ENCODE measurements around the gene PCDHGB3. TPM values are rescaled to one million over a fixed set of nuclear protein-coding genes. Genes with fewer than 3 reads are reported as not detected.
"Not testable (repeated sequence)": the region's sequence is repeated elsewhere in the genome, so short reads cannot be mapped to it uniquely, and the experiment has no call there.

PCDHGB3 gene
- 3.0 TPM for total RNA-seq

- no peak for DNase-seq (ENCODE audit: low spot score)
Observed at GRCh38 chr5:141369994-141370848, at the start of gene PCDHGB3. TSS of gene PCDHGB3 (plus strand) at chr5:141370242. CDS start at chr5:141370395, 153 bp downstream.

GRCh38 chr5:141322261-141322660 is 47.8 kb upstream of the PCDHGB3 start:
- DNase-seq (ENCODE audit: low spot score): no peak

- DNase-seq (ENCODE audit: low spot score): peak; percentile 44
Observed at GRCh38 chr5:141326088-141326854, 43.8 kb upstream of the PCDHGB3 start.

- no peak for DNase-seq (ENCODE audit: low spot score)
Observed at GRCh38 chr5:141328231-141328630, 41.8 kb upstream of the PCDHGB3 start.

- no peak for DNase-seq (ENCODE audit: low spot score)
Observed at GRCh38 chr5:141330299-141331080, 39.6 kb upstream of the PCDHGB3 start, which contains the start of gene PCDHGA1. TSS of gene PCDHGA1 (plus strand) at chr5:141330514.

- not testable (repeated sequence) for DNase-seq (ENCODE audit: low spot score)
Observed at GRCh38 chr5:141332571-141332970, 37.5 kb upstream of the PCDHGB3 start.

GRCh38 chr5:141338538-141339306 is 31.3 kb upstream of the PCDHGB3 start, which contains the start of gene PCDHGA2:
TSS of gene PCDHGA2 (plus strand) at chr5:141338760.
- DNase-seq (ENCODE audit: low spot score): no peak

- not testable (repeated sequence) for DNase-seq (ENCODE audit: low spot score)
Observed at GRCh38 chr5:141340781-141341354, 29.2 kb upstream of the PCDHGB3 start.

- DNase-seq (ENCODE audit: low spot score): no peak
Observed at GRCh38 chr5:141342773-141343172, 27.3 kb upstream of the PCDHGB3 start.

GRCh38 chr5:141343242-141343952 is 26.6 kb upstream of the PCDHGB3 start, which contains the start of gene PCDHGA3:
TSS of gene PCDHGA3 (plus strand) at chr5:141343829. CDS start at chr5:141344034, 205 bp downstream.
- no peak for DNase-seq (ENCODE audit: low spot score)

- no peak for DNase-seq (ENCODE audit: low spot score)
Observed at GRCh38 chr5:141343953-141344463, 26.0 kb upstream of the PCDHGB3 start.

GRCh38 chr5:141345327-141345726 is 24.7 kb upstream of the PCDHGB3 start:
- DNase-seq (ENCODE audit: low spot score): no peak

- DNase-seq (ENCODE audit: low spot score): not testable (repeated sequence)
Observed at GRCh38 chr5:141346017-141346416, 24.0 kb upstream of the PCDHGB3 start.

GRCh38 chr5:141349917-141350619 is 20.0 kb upstream of the PCDHGB3 start, which contains the start of gene PCDHGB1:
TSS of gene PCDHGB1 (plus strand) at chr5:141350099. CDS start at chr5:141350261, 162 bp downstream.
- no peak for DNase-seq (ENCODE audit: low spot score)

GRCh38 chr5:141351591-141351990 is 18.5 kb upstream of the PCDHGB3 start:
- no peak for DNase-seq (ENCODE audit: low spot score)

GRCh38 chr5:141354900-141355469 is 15.1 kb upstream of the PCDHGB3 start, which contains the start of gene PCDHGA4:
TSS of gene PCDHGA4 (plus strand) at chr5:141355021. CDS start at chr5:141355108, 87 bp downstream.
- no peak for DNase-seq (ENCODE audit: low spot score)

- no peak for DNase-seq (ENCODE audit: low spot score)
Observed at GRCh38 chr5:141355641-141356040, 14.4 kb upstream of the PCDHGB3 start.

GRCh38 chr5:141356133-141356532 is 13.9 kb upstream of the PCDHGB3 start:
- DNase-seq (ENCODE audit: low spot score): no peak

Measured in mucosa of gallbladder (tissue), 1 donor.